Stomach (tissue), 9 donors: ENCODE results near the gene CFAP107. TPM values are rescaled to one million over a fixed set of nuclear protein-coding genes. Genes with fewer than 3 reads are reported as not detected.

ENCODE experiments used
- DNase-seq, 2 donors: peaks; one replicate each; pipeline versions ENCODE4 v3.0.0 to v3.0.0-alpha.2; 2013 to 2019
- H3K27ac ChIP-seq, 5 donors: fragments of 200-600 bp in 4 of 5; sonication (generic) in 4 of 5; one replicate each; pipeline ENCODE4 v1.5.1; 2013 to 2019; ENCODE audit warnings: mild to moderate bottlenecking in 1 of 5, moderate library complexity in 1 of 5
- H3K27me3 ChIP-seq, 3 donors: fragments of 200-600 bp; sonication (generic); one replicate each; pipeline ENCODE4 v1.5.1; 2017 to 2019; ENCODE audit warnings: mixed run types in 1 of 3
- H3K36me3 ChIP-seq, 4 donors: fragments of 200-600 bp; sonication (generic); 1 replicate in 3 of 4; 2 replicates in 1 of 4; pipeline ENCODE4 v1.5.1; 2016 to 2019
- H3K4me1 ChIP-seq, 4 donors: fragments of 200-600 bp; sonication (generic); one replicate each; pipeline ENCODE4 v1.5.1; 2016 to 2019
- H3K4me3 ChIP-seq, 4 donors: fragments of 200-600 bp; sonication (generic) in 3 of 4; one replicate each; pipeline ENCODE4 v1.5.1; 2016 to 2019; ENCODE audit warnings: mild to moderate bottlenecking in 1 of 4
- H3K9me3 ChIP-seq, 4 donors: fragments of 200-600 bp; sonication (generic); one replicate each; pipeline ENCODE4 v1.5.1; 2016 to 2019
- EP300 ChIP-seq: sonication (generic); formaldehyde crosslinking; IDR thresholded peaks from one replicate; pipeline ENCODE4 v1.6.1; 2017; ENCODE audit warnings: antibody characterized with exemption
- POLR2A ChIP-seq, 4 donors: fragments of 450-650 bp; IDR thresholded peaks; one replicate each; pipeline ENCODE4 v1.6.1; 2016; ENCODE audit warnings: antibody characterized with exemption in 4 of 4, control low read depth in 2 of 4, mild to moderate bottlenecking in 1 of 4, moderate library complexity in 1 of 4
- POLR2AphosphoS5 ChIP-seq, 3 donors: sonication (generic); formaldehyde crosslinking; IDR thresholded peaks; one replicate each; pipeline ENCODE4 v1.6.1; 2016; ENCODE audit warnings: antibody characterized with exemption in 3 of 3
- WGBS, 5 donors: extraction: QIAGEN DNeasy Blood & Tissue Kit in 3 of 5; methylation state at CpG; one replicate each; pipeline versions ENCODE4 v1.1.5 to v1.1.7; 2013 to 2018; 5-methylcytosine and 5-hydroxymethylcytosine counted together
- intact Hi-C: fragments of 100-400 bp; cut with DNase I; formaldehyde crosslinking; loops from one replicate; pipeline ENCODE4 v1.15.1; 2023; ENCODE audit warnings: low total_unique reads
- polyA plus RNA-seq, 3 donors: library from polyadenylated mRNA; stranded (reverse); fragments of 200-250 nt; gene quantifications; one replicate each; pipeline ENCODE4 v1.2.3, GENCODE V29; 2013
- total RNA-seq, 5 donors: library from RNA; depleted of rRNA; stranded (reverse); fragments of >200 nt; gene quantifications; one replicate each; pipeline versions ENCODE4 v1.1.0 to v1.2.3, GENCODE V29; 2014 to 2016
- TF ChIP-seq, protein P1 (sequence below), 7 experiments: fragments of 450-650 bp in 4 of 7; fragments of 200-600 bp in 3 of 7; sonication (generic) in 3 of 7; IDR thresholded peaks; one replicate each; pipeline ENCODE4 v1.5.1; 2016 to 2019; ENCODE audit warnings: antibody characterized with exemption in 7 of 7, control low read depth in 2 of 7, mild to moderate bottlenecking in 1 of 7
- donor health status: healthy with polysubstance abuse.
- donor health status: Bipolar disorder and iron deficiency.
- donor health status: healthy.

Gene CFAP107
- total and polyA plus RNA-seq, 8 donors: not detected

DNA sequence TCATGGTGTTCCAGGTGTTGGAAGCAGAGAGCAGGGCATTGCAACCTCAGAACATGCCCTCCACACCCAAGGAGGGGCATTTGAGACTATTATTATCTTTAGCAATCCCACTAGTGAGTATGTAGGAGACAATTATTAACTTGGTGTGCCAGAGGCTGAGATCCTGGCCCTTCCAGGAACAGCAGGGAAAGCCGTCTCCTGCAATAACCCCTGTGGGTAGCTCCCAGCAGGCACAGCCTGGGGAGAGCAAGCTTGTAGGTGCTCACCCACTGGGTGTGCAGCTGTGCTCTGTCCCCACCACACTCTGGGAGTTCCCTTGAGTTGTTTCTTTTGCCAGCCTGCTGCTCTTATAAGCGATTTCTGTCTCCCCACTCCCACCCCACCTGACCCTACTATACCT lies 10.3 kb downstream of the CFAP107 start:
- intact Hi-C loops: no loop called here
- Histone ChIP-seq H3K4me3 (no peak overlapping the region), H3K36me3 (no peaks in the 10 kb centered on the region), H3K27ac (no peak overlapping the region), H3K4me1 (no peaks in the 10 kb centered on the region), H3K9me3 (no peaks in the 10 kb centered on the region), H3K27me3 (peaks cover 0 to 31% (median 0%) of the 10 kb centered on the region in 3 donors)
- 44 to 61% (median 52%) methylated on average over 1 to 2 of the region's 2 CpGs for WGBS, 5 donors
- no peak for TF ChIP-seq EP300
- TF ChIP-seq, protein P1, sequence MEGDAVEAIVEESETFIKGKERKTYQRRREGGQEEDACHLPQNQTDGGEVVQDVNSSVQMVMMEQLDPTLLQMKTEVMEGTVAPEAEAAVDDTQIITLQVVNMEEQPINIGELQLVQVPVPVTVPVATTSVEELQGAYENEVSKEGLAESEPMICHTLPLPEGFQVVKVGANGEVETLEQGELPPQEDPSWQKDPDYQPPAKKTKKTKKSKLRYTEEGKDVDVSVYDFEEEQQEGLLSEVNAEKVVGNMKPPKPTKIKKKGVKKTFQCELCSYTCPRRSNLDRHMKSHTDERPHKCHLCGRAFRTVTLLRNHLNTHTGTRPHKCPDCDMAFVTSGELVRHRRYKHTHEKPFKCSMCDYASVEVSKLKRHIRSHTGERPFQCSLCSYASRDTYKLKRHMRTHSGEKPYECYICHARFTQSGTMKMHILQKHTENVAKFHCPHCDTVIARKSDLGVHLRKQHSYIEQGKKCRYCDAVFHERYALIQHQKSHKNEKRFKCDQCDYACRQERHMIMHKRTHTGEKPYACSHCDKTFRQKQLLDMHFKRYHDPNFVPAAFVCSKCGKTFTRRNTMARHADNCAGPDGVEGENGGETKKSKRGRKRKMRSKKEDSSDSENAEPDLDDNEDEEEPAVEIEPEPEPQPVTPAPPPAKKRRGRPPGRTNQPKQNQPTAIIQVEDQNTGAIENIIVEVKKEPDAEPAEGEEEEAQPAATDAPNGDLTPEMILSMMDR (IDR thresholded peaks at IDR 0.05): no peak
- no peak for TF ChIP-seq POLR2AphosphoS5 (IDR thresholded peaks at IDR 0.05)
- TF ChIP-seq POLR2A (IDR thresholded peaks at IDR 0.05): no peak
- no peak for DNase-seq

DNA sequence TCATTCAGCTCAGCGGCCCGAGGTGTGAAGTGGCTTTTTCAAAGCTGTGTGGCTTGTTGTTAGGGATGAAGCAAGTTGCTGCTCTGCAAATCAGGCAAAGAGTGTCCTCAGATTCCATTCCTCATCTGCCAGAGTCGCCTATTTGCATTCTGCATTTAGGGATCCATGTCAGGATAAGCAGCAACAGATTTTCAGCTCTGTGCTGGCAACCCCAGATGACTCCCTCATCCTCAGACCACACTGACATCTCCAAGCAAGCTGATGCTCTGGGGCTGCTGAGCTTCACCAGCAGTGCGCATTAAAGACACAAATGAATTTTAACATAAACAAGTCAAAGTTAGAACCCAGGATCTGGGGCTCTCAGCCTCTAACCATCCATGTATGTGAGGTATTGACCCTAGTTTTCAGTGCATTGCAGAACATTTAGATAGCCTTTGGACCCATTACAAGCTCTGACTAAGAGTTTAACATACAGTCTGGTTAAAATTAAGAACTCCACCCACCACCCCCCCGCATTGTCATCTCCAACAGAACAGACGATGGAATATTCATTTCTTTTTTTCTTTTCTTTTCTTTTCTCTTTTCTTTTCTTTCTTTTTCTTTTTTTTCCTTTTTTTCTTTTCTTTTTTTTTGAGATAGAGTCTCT lies 10.9 kb downstream of the CFAP107 start:
- 69 to 82% (median 74%) methylated on average over 6 of the region's 6 CpGs for WGBS, 5 donors
- Histone ChIP-seq H3K4me1 (no peaks in the 10 kb centered on the region), H3K27me3 (peaks cover 0 to 32% (median 0%) of the 10 kb centered on the region in 3 donors), H3K9me3 (no peaks in the 10 kb centered on the region), H3K4me3 (no peak overlapping the region), H3K36me3 (no peaks in the 10 kb centered on the region), H3K27ac (no peak overlapping the region)
- intact Hi-C loops: no loop called here
- no peak for TF ChIP-seq EP300
- TF ChIP-seq POLR2AphosphoS5 (IDR thresholded peaks at IDR 0.05): no peak
- TF ChIP-seq, protein P1 (IDR thresholded peaks at IDR 0.05): no peak
- no peak for TF ChIP-seq POLR2A (IDR thresholded peaks at IDR 0.05)
- peak in 1 of 2 donors; percentile 12 for DNase-seq

DNA sequence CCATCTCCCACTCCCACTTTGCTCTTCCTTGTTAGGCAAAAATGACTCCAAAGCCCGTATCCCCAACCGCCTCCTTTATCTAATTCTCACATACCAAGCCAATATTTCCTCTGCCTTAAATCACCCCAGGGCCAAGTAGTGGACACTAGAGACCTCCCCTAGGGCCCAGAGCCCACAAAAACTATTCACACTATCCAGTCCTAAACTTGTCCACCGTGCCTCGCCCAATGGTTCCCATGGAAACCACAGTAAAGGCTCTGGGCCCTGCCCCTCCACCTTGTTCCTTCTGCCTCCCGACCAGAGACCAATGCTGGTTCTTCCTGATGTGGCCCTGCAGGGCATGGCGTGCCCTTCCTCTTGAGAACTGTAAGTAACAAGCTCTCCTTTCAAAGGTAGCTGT lies 11.8 kb downstream of the CFAP107 start:
- DNase-seq: no peak
- Histone ChIP-seq H3K9me3 (no peaks in the 10 kb centered on the region), H3K36me3 (no peaks in the 10 kb centered on the region), H3K4me1 (no peaks in the 10 kb centered on the region), H3K4me3 (no peak overlapping the region), H3K27ac (no peak overlapping the region), H3K27me3 (peaks cover 0 to 32% (median 0%) of the 10 kb centered on the region in 3 donors)
- 57 to 77% (median 66%) methylated on average over 6 of the region's 6 CpGs for WGBS, 5 donors
- TF ChIP-seq EP300 (no peak), POLR2AphosphoS5 (IDR thresholded peaks at IDR 0.05) (no peak), POLR2A (IDR thresholded peaks at IDR 0.05) (no peak)
- TF ChIP-seq, protein P1 (IDR thresholded peaks at IDR 0.05): no peak
- intact Hi-C loops: no loop called here

DNA sequence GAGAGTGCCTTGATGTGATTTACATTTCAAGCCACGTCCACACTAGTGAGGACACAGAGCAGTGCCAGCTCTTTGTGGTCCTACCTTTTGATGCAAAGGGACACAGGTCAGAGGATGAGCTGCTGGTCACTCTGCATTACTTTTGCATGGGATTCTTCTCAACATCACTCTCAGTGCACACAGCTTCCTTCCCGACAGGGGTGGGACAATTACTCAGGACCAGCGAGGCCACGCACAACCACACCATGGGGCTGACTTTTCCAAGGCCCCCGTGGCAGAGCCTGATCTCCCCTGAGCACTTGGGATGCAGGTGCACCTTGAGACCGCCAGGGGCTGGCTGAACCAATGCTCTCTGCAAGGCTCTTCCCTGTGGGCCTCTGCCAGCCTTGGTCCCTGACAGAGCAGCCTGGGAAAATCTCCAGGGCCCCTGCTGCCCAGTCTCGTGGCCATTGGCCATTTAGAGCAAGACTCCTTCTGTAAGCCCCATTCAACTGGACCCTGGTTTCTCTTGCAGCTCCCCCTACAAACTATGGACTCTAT lies 14.3 kb downstream of the CFAP107 start:
- H3K27ac ChIP-seq: no peak overlapping the region
- no peak overlapping the region for H3K4me3 ChIP-seq
- peaks cover 0 to 32% (median 0%) of the 10 kb centered on the region in 3 donors for H3K27me3 ChIP-seq
- no peak for DNase-seq
- no peaks in the 10 kb centered on the region for H3K4me1 ChIP-seq
- intact Hi-C loops: no loop called here
- TF ChIP-seq, protein P1 (IDR thresholded peaks at IDR 0.05): no peak
- TF ChIP-seq POLR2A (IDR thresholded peaks at IDR 0.05) (no peak), EP300 (no peak), POLR2AphosphoS5 (IDR thresholded peaks at IDR 0.05) (no peak)
- 48 to 74% (median 66%) methylated on average over 5 to 7 of the region's 7 CpGs for WGBS, 5 donors
- no peaks in the 10 kb centered on the region for H3K36me3 ChIP-seq
- H3K9me3 ChIP-seq: no peaks in the 10 kb centered on the region
